Measurements from ENCODE around the gene RPN1. TPM values are rescaled to one million over a fixed set of nuclear protein-coding genes. Genes with fewer than 3 reads are reported as not detected.
A peak's percentile ranks its signal among the peaks of the same experiment; 100 is the strongest.

The RPN1 gene
- total and polyA plus RNA-seq, 2 of the 13 experiments (the other 11 are each of a cell fraction or from before 2014, with no cell fraction given) = 290 to 342 TPM

GRCh38 chr3:128680603-128681368 lies 30.2 kb upstream of the RPN1 start (continued):
- no peak for TF ChIP-seq BCLAF1 (IDR thresholded peaks at IDR 0.05)
- peak; percentile 65; the same call in 1 of the 2 replicates for TF ChIP-seq TFDP2 (CRISPR knock-in tag; IDR thresholded peaks at IDR 0.05)
- no peak; the same call in 1 of the 2 replicates for TF ChIP-seq ZC3H13 (CRISPR knock-in tag; IDR thresholded peaks at IDR 0.05)
- no peak for TF ChIP-seq JARID2 (CRISPR knock-in tag; IDR thresholded peaks at IDR 0.05; ENCODE audit: insufficient replicate concordance)
- peak; percentile 68; the same call in 1 of the 2 replicates for TF ChIP-seq MEIS2 (CRISPR knock-in tag; IDR thresholded peaks at IDR 0.05)
- TF ChIP-seq ISX (CRISPR knock-in tag; conservative IDR thresholded peaks at IDR 0.05) = no peak
- no peak for TF ChIP-seq SYNCRIP (IDR thresholded peaks at IDR 0.05; ENCODE audit: insufficient read depth, low read depth, low read length)
- no peak for TF ChIP-seq CBX1 (IDR thresholded peaks at IDR 0.05; ENCODE audit: low read depth)
- TF ChIP-seq ZNF687 (CRISPR knock-in tag; IDR thresholded peaks at IDR 0.05) = peak; percentile 99
- TF ChIP-seq TEAD3 (CRISPR knock-in tag; optimal IDR thresholded peaks at IDR 0.05; ENCODE audit: borderline replicate concordance) = peak; percentile 74
- TF ChIP-seq NFYB (CRISPR knock-in tag; IDR thresholded peaks at IDR 0.05) = no peak
- peak; percentile 99 for TF ChIP-seq HOXA3 (CRISPR knock-in tag; IDR thresholded peaks at IDR 0.05)
- TF ChIP-seq TRIM22 (IDR thresholded peaks at IDR 0.05) = no peak
- TF ChIP-seq ZSCAN31 (CRISPR knock-in tag; IDR thresholded peaks at IDR 0.05; ENCODE audit: low read depth) = peak; percentile 96
- TF ChIP-seq NONO (IDR thresholded peaks at IDR 0.05) = no peak
- TF ChIP-seq NONO (CRISPR knock-in tag; conservative IDR thresholded peaks at IDR 0.05) = peak; percentile 97
- TF ChIP-seq ZNF414 (CRISPR knock-in tag; IDR thresholded peaks at IDR 0.05) = peak; percentile 92
- no peak for TF ChIP-seq SNAPC5 (CRISPR knock-in tag; IDR thresholded peaks at IDR 0.05; ENCODE audit: borderline replicate concordance)
- TF ChIP-seq GABPA (IDR thresholded peaks at IDR 0.05; ENCODE audit: low read depth, low read length) = peak; percentile 58
- peak; percentile 87 for TF ChIP-seq GABPA (CRISPR knock-in tag; IDR thresholded peaks at IDR 0.05; ENCODE audit: low read depth)

All from HepG2 (cell line).